ENCODE results near the gene ATP8B4.

GRCh38 chr15:49847423-49848281, 271.4 kb downstream of the ATP8B4 start:
- TF ChIP-seq, protein P1, sequence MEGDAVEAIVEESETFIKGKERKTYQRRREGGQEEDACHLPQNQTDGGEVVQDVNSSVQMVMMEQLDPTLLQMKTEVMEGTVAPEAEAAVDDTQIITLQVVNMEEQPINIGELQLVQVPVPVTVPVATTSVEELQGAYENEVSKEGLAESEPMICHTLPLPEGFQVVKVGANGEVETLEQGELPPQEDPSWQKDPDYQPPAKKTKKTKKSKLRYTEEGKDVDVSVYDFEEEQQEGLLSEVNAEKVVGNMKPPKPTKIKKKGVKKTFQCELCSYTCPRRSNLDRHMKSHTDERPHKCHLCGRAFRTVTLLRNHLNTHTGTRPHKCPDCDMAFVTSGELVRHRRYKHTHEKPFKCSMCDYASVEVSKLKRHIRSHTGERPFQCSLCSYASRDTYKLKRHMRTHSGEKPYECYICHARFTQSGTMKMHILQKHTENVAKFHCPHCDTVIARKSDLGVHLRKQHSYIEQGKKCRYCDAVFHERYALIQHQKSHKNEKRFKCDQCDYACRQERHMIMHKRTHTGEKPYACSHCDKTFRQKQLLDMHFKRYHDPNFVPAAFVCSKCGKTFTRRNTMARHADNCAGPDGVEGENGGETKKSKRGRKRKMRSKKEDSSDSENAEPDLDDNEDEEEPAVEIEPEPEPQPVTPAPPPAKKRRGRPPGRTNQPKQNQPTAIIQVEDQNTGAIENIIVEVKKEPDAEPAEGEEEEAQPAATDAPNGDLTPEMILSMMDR (IDR thresholded peaks at IDR 0.05) = no peak
- no peak for TF ChIP-seq POLR2A (IDR thresholded peaks at IDR 0.05)

All from thyroid gland (tissue), 4 donors.